HG03354 (cell line): Measurements from ENCODE around the gene NDST1.

Experiments used
- ATAC-seq: cut with Tn5 transposase; IDR thresholded peaks from one replicate; pipeline ENCODE4 v1.9.1; 2021; ENCODE audit warnings: mild to moderate bottlenecking; ENCODE audit not compliant: unreplicated experiment, poor library complexity, severe bottlenecking

NDST1 gene

GRCh38 chr5:150559088-150559487, 51.2 kb downstream of the NDST1 start:
- ATAC-seq, result no peak

- no peak for ATAC-seq
Observed at GRCh38 chr5:150559701-150560100, 51.8 kb downstream of the NDST1 start.

- ATAC-seq, result peak; percentile 91
Observed at GRCh38 chr5:150560401-150561191, 52.7 kb downstream of the NDST1 start.

- peak; percentile 9 for ATAC-seq
Observed at GRCh38 chr5:150561192-150561512, 53.2 kb downstream of the NDST1 start.

- no peak for ATAC-seq
Observed at GRCh38 chr5:150561571-150562275, 53.8 kb downstream of the NDST1 start.

- ATAC-seq, result no peak
Observed at GRCh38 chr5:150562832-150563231, 54.9 kb downstream of the NDST1 start.

- no peak for ATAC-seq
Observed at GRCh38 chr5:150565868-150566267, 57.9 kb downstream of the NDST1 start.

GRCh38 chr5:150567031-150567717, 59.2 kb downstream of the NDST1 start:
- no peak for ATAC-seq

GRCh38 chr5:150568663-150569062, 60.7 kb downstream of the NDST1 start:
- no peak for ATAC-seq

GRCh38 chr5:150570333-150570732, 62.4 kb downstream of the NDST1 start:
- ATAC-seq, result no peak

- ATAC-seq, result no peak
Observed at GRCh38 chr5:150571836-150572235, 63.9 kb downstream of the NDST1 start.

GRCh38 chr5:150573216-150573615, 65.3 kb downstream of the NDST1 start:
- ATAC-seq, result no peak

GRCh38 chr5:150573867-150574817, 66.2 kb downstream of the NDST1 start:
- no peak for ATAC-seq

- ATAC-seq, result no peak
Observed at GRCh38 chr5:150574818-150575547, 67.1 kb downstream of the NDST1 start.

- ATAC-seq, result no peak
Observed at GRCh38 chr5:150575745-150576448, 68.0 kb downstream of the NDST1 start.

- no peak for ATAC-seq
Observed at GRCh38 chr5:150576449-150576949, 68.6 kb downstream of the NDST1 start.

GRCh38 chr5:150577378-150578139, 69.6 kb downstream of the NDST1 start:
- ATAC-seq, result no peak
